H4 (cell line): ENCODE measurements around the gene BMP5. TPM values are rescaled to one million over a fixed set of nuclear protein-coding genes. Genes with fewer than 3 reads are reported as not detected.
A peak's percentile ranks its signal among the peaks of the same experiment; 100 is the strongest.
"Not testable (repeated sequence)": the region's sequence is repeated elsewhere in the genome, so short reads cannot be mapped to it uniquely, and the experiment has no call there.

Experiments used
- DNase-seq: peaks from one replicate; pipeline ENCODE4 v3.0.0-alpha.2; 2015; ENCODE audit warnings: low spot score
- total RNA-seq: library from RNA; depleted of rRNA; stranded (reverse); fragments of >200 nt; shearing (Covaris generic); gene quantifications from 2 replicates; pipeline ENCODE4 v1.2.3, GENCODE V29; 2014; rRNA removed

Gene BMP5
- total RNA-seq = 0.37 and 1.2 TPM in 2 replicates

GRCh38 chr6:55875400-55875799, at the start of gene BMP5:
TSS of gene BMP5 (minus strand) at chr6:55875590. CDS start at chr6:55874865, 725 bp downstream.
- DNase-seq = no peak

DNA sequence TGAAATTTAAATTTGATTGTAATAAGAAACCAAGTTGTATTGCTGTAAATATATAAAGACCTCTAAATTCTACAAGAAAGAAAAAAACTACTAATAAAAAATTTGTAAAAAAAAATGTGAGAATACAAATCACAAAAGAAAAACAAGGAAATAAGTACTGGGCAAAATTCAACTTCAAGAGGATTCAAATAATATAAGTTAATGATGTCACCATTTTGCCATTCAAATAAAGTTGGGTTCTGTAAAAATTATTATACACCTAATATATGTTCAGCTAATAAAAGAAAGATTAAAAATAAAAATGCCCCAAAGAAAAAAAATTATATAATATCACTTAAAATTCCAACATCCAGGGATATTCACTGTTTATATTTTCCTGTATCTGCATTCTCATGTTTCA, 47.0 kb upstream of the BMP5 start:
- DNase-seq = no peak

GRCh38 chr6:55919716-55920308, 44.4 kb upstream of the BMP5 start:
- DNase-seq = no peak

DNA sequence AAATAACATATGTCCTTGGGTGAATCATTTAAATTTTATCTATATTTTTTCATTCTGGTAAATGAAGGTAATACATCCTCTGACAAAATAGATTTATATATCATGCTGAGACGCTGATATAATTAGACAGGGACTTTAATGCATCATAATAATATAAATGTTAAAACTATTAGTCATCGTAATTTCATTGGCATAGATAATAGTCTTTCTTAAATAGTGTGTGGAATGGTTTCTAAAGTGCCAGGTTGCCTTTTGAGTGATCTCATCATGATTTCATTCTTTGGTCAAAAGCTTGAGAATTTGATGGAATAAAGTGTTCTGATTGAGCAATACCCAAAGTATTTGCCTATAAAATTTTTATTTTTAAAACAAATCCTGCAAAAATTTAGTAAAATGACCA, 43.2 kb upstream of the BMP5 start:
- no peak for DNase-seq

- DNase-seq = no peak
Observed at GRCh38 chr6:55917751-55918415, 42.5 kb upstream of the BMP5 start.

GRCh38 chr6:55916188-55916587, 40.8 kb upstream of the BMP5 start:
- no peak for DNase-seq

- no peak for DNase-seq
Observed at GRCh38 chr6:55913228-55914195, 38.1 kb upstream of the BMP5 start.

- not testable (repeated sequence) for DNase-seq
Observed at GRCh38 chr6:55910466-55910865, 35.1 kb upstream of the BMP5 start.

DNA sequence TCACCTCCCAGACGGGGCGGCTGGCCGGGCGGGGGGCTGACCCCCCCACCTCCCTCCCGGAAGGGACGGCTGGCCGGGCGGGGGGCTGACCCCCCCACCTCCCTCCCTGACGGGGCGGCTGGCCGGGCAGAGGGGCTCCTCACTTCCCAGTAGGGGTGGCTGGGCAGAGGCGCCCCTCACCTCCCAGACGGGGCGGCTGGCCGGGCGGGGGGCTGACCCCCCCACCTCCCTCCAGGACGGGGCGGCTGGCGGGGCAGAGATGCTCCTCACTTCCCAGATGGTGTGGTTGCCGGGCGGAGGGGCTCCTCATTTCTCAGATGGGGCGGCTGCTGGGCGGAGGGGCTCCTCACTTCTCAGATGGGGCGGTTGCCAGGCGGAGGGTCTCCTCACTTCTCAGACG, 34.5 kb upstream of the BMP5 start:
- not testable (repeated sequence) for DNase-seq

DNA sequence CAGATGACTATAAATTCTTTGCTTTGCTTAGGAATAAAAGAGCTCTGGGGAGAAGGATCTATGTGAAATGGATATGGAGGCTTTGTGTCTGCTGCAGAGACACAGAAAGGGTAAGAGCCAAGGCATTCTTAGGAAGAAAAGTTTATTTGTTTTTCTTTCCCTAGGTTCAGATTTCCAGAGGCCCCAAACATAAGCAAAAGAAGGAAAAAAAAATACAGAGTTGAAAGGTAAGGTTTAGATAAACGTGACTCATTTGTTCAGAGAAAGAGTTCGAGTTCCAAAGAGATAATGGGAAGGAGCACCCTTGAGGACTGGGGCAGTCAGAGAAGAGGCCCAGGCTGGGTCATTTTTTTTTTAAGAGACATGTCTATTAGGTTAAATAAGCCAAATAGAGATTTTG, 27.4 kb upstream of the BMP5 start:
- DNase-seq = peak; percentile 69

DNA sequence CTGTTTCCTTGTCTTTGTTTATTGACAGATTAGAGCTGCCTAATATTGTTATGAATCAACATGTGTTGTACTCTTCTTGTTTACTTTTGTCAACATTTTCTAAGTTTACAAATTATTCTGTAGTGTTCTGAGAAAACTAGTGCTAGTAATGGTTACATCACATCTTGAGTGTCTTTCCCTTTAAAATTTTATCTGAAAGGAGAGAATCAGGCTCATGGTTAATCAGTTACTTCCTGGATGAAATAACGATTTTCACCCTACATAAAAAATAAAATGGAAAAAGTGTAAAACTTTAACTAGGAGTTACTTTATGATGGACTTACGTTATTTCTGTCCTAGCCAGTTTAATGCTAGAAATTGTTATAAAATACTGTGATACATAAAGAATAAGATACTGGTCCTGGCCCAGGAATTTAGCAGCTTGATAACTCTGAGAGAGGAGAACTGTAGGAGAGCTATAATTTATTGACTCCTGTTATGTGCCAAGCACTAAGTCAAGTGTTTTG, 26.4 kb upstream of the BMP5 start:
- no peak for DNase-seq

DNA sequence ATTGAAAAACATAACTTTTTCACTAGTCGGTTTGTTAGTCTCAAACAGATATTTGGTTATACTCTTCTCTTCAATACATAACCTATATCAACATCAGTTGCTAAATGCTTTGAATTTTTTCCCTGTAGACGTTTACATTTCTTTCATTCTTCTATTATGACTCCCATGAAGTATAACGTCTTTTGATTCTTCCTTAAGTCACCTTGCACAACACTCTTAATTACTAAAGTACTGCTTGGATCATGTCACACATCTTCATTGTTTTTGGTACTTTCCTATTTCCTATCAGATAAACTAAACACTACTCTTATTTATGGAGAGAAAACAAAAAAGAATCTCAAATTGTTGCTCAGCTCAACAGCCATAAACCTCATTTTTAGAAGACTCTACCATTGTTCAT, 23.0 kb upstream of the BMP5 start:
- DNase-seq = no peak

DNA sequence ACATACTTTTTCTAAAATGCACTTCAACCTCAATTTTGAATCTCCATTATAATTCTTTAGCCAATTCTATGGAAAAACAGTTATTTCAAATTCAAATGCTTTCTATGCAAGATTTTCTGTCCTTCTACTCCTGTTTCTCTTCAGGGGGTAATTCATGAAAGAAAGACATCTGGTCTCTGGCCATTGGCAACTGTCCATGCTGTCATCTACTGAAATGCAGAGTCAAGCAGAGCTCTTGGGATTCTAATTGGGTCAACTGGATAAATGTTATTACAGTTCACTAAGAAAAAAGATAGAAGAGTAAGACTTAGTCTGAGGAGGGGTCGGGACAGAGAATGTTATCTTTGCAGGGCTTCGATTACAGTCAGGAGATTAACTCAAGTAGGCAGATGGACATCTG, 22.0 kb upstream of the BMP5 start:
- no peak for DNase-seq

DNA sequence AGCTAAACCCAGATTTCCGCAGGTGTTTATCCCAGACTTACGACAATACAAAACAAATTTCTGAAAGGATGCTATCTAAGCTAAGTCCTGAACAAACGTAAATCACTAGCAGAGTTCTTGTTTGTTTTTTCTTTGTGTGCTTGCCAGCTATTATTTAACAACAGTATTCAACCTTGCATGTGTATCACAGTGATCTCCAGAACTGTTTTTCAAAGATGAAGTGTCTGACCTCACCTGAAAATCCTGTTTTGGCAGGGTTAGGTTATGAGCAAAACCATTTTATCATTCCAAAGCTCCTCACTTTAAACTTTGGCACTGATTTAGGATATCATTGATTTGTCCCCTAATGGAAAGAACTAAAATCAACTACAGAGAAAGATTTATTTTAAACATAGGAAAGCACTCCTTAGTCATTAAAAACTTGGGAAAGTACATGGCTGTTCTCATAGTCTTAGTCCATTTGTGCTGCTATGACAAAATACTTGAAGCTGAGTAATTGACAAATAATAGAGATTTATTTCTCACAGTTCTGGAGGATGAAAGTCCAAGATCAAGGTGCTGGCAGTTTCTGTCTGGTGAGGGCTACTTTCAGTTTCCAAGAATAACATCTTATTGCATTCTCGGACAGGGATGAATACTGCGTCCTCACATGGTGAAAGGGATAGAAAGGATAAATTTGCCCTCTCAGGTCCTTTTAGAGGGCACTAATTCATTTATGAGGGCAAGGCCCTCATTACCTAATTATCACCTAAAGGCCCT, 20.8 kb upstream of the BMP5 start:
- no peak for DNase-seq

DNA sequence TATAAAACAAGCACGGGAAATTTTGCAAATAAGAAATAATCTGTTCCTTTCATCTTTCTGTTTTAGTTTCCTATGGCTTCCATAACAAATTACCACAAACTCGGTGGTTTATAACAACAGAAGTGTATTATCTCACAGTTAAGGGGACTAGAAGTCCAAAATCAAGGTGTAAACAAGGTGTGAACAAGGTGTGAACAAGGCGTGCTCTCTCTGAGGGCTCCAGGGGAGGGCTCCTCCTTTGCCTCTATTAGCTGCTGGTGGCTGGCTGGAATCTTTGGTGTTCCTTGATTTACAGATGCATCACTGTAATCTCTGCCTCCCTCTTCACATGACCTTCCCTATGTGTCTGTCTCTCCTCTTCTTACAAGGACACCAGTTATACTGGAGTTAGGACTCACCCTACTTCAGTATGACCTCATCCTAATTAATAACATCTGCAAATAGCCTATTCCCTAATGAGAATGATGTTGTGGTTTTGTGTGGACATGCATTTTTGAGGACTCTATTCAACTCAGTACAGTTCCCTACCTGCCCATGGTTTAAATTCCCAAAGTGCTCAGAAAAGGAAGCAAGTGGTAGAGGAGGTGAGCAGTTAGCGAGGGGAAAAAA, 17.5 kb upstream of the BMP5 start:
- DNase-seq = no peak

GRCh38 chr6:55888917-55889316, 13.5 kb upstream of the BMP5 start:
- no peak for DNase-seq

DNA sequence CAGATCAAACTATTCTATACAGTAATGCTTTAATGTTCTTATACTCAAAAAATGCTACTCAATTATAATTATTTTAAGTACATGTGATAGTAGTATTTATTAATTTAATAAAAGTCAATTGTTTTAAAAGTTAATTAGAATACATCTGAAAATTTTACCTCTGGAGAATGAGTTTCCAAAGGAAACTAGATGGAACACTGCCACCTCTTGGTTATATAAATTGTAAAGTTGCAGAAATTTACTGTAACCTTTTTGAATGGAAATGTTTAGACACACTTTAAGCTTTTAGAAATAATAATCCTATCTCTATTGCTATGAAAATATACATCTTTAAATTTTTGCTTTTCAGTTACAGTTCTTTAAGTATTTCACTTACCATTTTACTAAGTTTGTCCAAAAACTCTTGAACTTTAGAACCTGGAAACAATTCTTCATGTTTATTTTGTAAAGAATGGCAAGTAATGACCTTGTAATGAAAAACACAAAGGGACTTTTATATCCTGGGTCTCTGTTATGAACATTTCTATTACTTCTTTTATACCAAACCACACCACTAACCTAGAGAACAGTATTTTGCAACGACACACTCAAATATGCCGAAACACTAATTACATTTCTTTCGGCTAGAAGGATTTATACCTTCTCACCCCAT, 10.9 kb upstream of the BMP5 start:
- DNase-seq = peak; percentile 15

GRCh38 chr6:55882718-55883569, 7.6 kb upstream of the BMP5 start:
- DNase-seq = peak; percentile 81

GRCh38 chr6:55877283-55877682, 1.9 kb upstream of the BMP5 start:
- no peak for DNase-seq

GRCh38 chr6:55874316-55874715, 1.1 kb downstream of the BMP5 start:
- no peak for DNase-seq
